Neural progenitor cell (in vitro differentiated cells): ENCODE data around the gene ST6GALNAC1. TPM values are rescaled to one million over a fixed set of nuclear protein-coding genes. Genes with fewer than 3 reads are reported as not detected.

ENCODE experiments used
- DNase-seq: peaks from one replicate; pipeline ENCODE4 v3.0.0-alpha.2; 2016; ENCODE audit warnings: low spot score
- H2AFZ ChIP-seq: fragments of 200-600 bp; sonication (generic); replicated peaks from 2 replicates; pipeline ENCODE4 v1.6.1; 2016; ENCODE audit warnings: antibody characterized with exemption
- H3F3A ChIP-seq: fragments of 200-600 bp; sonication (generic); 2 replicates; pipeline ENCODE4 v1.6.1; 2016; ENCODE audit warnings: antibody characterized with exemption, low read depth
- H3K27ac ChIP-seq: fragments of 200-600 bp; sonication (generic); 2 replicates; pipeline ENCODE4 v1.5.1; 2016; ENCODE audit warnings: mild to moderate bottlenecking
- H3K27me3 ChIP-seq: fragments of 200-600 bp; sonication (generic); 2 replicates; pipeline ENCODE4 v1.6.1; 2016; ENCODE audit warnings: mild to moderate bottlenecking, moderate library complexity
- H3K36me3 ChIP-seq: fragments of 200-600 bp; sonication (generic); 2 replicates; pipeline ENCODE4 v1.5.1; 2016
- H3K4me1 ChIP-seq: fragments of 200-600 bp; sonication (generic); 2 replicates; pipeline ENCODE4 v1.6.1; 2016; ENCODE audit warnings: mixed run types
- H3K4me2 ChIP-seq: fragments of 200-600 bp; sonication (generic); 2 replicates; pipeline ENCODE4 v1.6.1; 2016
- H3K4me3 ChIP-seq: fragments of 200-600 bp; sonication (generic); 2 replicates; pipeline ENCODE4 v1.5.1; 2016
- H3K79me2 ChIP-seq: fragments of 200-600 bp; sonication (generic); 2 replicates; pipeline ENCODE4 v1.6.1; 2016; ENCODE audit warnings: low read depth
- H3K9ac ChIP-seq: fragments of 200-600 bp; sonication (generic); 2 replicates; pipeline ENCODE4 v1.6.1; 2016
- H3K9me3 ChIP-seq: fragments of 200-600 bp; sonication (generic); 2 replicates; pipeline ENCODE4 v1.5.1; 2016; ENCODE audit warnings: low read depth
- H4K20me1 ChIP-seq: fragments of 200-600 bp; sonication (generic); 2 replicates; pipeline ENCODE4 v1.6.1; 2016; ENCODE audit warnings: low read depth
- H3K27ac Mint-ChIP-seq: 3 replicates; pipeline ENCODE4 v1.8.0; 2021; ENCODE audit warnings: mixed read lengths
- H3K27me3 Mint-ChIP-seq: 2 replicates; pipeline ENCODE4 v1.8.0; 2022; ENCODE audit warnings: low read depth, mild to moderate bottlenecking, inconsistent platforms, moderate library complexity, mixed read lengths; ENCODE audit not compliant: insufficient read depth
- H3K36me3 Mint-ChIP-seq: 3 replicates; pipeline ENCODE4 v1.8.0; 2021; ENCODE audit warnings: mixed read lengths
- H3K4me1 Mint-ChIP-seq: 3 replicates; pipeline ENCODE4 v1.8.0; 2021; ENCODE audit warnings: mixed read lengths
- H3K4me3 Mint-ChIP-seq: 3 replicates; pipeline ENCODE4 v1.8.0; 2021; ENCODE audit warnings: mild to moderate bottlenecking, moderate library complexity, mixed read lengths
- H3K9me3 Mint-ChIP-seq: 3 replicates; pipeline ENCODE4 v1.8.0; 2020; ENCODE audit warnings: mixed read lengths
- EZH2 ChIP-seq: fragments of 200-600 bp; sonication (generic); IDR thresholded peaks from 2 replicates; pipeline ENCODE4 v1.6.1; 2017; ENCODE audit warnings: antibody characterized with exemption, mild to moderate bottlenecking, moderate library complexity
- EZH2phosphoT487 ChIP-seq: fragments of 200-600 bp; sonication (generic); IDR thresholded peaks from 2 replicates; pipeline ENCODE4 v1.6.1; 2017; ENCODE audit warnings: antibody characterized with exemption
- total RNA-seq: library from RNA; depleted of rRNA; stranded (reverse); fragments of >200 nt; gene quantifications from 2 replicates; pipeline ENCODE4 v1.2.3, GENCODE V29; 2015; ENCODE audit warnings: low replicate concordance
- TF ChIP-seq, protein P1 (sequence below): fragments of 200-600 bp; sonication (generic); IDR thresholded peaks from 2 replicates; pipeline ENCODE4 v1.5.1; 2017; ENCODE audit warnings: antibody characterized with exemption, mild to moderate bottlenecking

ST6GALNAC1 gene
- total RNA-seq, 1 donor from 2014 or later = not detected

DNA sequence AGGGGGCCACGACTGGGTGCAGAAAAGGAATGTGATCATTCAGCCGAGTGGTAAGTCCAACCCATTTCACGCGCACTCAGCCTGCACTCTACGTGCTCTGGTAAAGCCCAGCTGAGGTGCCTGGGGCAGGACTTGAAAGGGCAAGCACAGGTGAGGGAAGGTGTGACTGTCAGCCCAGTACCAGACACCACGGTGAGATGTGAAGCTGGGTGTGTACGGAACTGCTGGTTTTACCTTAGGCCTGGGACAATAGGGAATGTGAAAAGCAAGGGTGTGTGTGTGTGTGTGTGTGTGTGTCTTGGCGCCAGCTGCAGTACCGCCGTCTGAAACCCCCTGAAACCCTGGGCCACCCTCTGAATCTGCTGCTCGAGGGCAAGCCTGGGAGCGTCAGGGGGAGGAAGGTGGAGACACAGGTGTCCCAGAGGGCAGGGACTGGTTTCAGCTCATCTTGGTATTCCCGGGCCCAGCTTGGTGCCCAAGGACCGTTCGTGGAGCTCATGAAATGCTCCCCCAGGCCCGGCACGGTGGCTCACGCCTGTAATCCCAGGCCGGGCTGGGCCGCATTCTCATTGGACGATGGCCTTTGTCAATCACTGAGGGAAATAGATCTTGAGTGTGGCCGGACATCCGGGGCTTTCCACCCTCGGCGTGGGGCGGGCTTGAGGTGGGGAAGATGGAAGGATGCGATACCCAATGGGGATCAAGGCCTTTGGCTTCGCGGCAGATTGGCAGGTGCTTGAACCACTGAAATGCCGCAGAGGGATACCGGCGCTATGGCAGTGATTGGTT is 27.8 kb upstream of the ST6GALNAC1 start:
- Mint-ChIP-seq H3K4me1 (peaks cover 21% of the 10 kb centered on the region), H3K27ac (peak overlapping the region; percentile 86), H3K27me3 (peaks cover 5% of the 10 kb centered on the region), H3K4me3 (peak overlapping the region; percentile 95), H3K9me3 (peaks cover 2% of the 10 kb centered on the region), H3K36me3 (peaks cover 3% of the 10 kb centered on the region)
- peak; percentile 100 for DNase-seq
- TF ChIP-seq, protein P1, sequence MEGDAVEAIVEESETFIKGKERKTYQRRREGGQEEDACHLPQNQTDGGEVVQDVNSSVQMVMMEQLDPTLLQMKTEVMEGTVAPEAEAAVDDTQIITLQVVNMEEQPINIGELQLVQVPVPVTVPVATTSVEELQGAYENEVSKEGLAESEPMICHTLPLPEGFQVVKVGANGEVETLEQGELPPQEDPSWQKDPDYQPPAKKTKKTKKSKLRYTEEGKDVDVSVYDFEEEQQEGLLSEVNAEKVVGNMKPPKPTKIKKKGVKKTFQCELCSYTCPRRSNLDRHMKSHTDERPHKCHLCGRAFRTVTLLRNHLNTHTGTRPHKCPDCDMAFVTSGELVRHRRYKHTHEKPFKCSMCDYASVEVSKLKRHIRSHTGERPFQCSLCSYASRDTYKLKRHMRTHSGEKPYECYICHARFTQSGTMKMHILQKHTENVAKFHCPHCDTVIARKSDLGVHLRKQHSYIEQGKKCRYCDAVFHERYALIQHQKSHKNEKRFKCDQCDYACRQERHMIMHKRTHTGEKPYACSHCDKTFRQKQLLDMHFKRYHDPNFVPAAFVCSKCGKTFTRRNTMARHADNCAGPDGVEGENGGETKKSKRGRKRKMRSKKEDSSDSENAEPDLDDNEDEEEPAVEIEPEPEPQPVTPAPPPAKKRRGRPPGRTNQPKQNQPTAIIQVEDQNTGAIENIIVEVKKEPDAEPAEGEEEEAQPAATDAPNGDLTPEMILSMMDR = no peak
- TF ChIP-seq EZH2phosphoT487 = no peak
- no peak for TF ChIP-seq EZH2
- peaks cover 6% of the 10 kb centered on the region for H3K79me2 ChIP-seq
- no peaks in the 10 kb centered on the region for H3K9me3 ChIP-seq
- peaks cover 15% of the 10 kb centered on the region for H3F3A ChIP-seq
- H3K4me1 ChIP-seq = peaks cover 9% of the 10 kb centered on the region
- H2AFZ ChIP-seq = peak overlapping the region; percentile 79
- no peak overlapping the region for H3K27ac ChIP-seq
- H3K27me3 ChIP-seq = no peaks in the 10 kb centered on the region
- no peak overlapping the region for H3K9ac ChIP-seq
- H3K4me2 ChIP-seq = peak overlapping the region; percentile 90
- H3K4me3 ChIP-seq = peak overlapping the region; percentile 70
- H4K20me1 ChIP-seq = no peaks in the 10 kb centered on the region
- no peaks in the 10 kb centered on the region for H3K36me3 ChIP-seq

GRCh38 chr17:76670718-76671122 is 27.2 kb upstream of the ST6GALNAC1 start:
- H3K4me2 ChIP-seq = peak overlapping the region; percentile 65

DNA sequence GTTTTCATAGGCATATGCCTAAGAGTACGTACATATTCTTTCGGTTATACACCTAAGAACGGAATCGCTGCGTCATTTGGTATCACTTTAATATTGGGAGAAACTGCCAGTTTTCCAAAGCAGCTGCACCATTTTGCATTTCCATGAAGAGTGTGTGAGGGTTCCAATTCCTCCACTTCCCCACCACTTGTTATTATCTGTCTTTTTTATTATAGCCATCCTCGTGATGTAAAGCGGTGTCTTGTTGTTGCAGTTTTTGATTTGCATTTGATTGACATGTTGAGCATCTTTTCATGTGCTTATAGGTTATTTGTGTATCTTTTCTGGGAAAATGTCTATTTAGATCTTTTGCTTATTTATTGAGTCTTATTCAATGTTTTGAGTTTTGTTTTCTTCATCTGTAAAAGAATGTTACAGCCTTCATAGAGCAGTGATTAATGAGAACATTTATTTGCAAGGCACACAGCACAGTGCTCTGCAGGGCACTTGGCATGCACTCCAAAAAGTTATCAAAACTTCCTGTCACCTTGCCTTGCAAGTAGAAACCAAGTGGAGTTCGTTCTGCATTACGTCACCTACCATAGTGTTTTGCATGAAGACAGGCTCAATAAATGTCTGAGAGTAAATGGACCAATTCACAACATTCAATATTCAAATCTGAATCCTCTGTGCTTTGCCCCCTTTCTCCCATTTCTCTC is 26.6 kb upstream of the ST6GALNAC1 start:
- Mint-ChIP-seq H3K4me1 (peaks cover 21% of the 10 kb centered on the region), H3K27me3 (peaks cover 8% of the 10 kb centered on the region), H3K4me3 (peak overlapping the region; percentile 6), H3K27ac (no peak overlapping the region), H3K9me3 (peaks cover 2% of the 10 kb centered on the region), H3K36me3 (peaks cover 3% of the 10 kb centered on the region)
- no peaks in the 10 kb centered on the region for H3K27me3 ChIP-seq
- H3K4me2 ChIP-seq = peak overlapping the region; percentile 65
- peaks cover 15% of the 10 kb centered on the region for H3F3A ChIP-seq
- no peak overlapping the region for H3K4me3 ChIP-seq
- H3K36me3 ChIP-seq = no peaks in the 10 kb centered on the region
- H3K27ac ChIP-seq = no peak overlapping the region
- H3K4me1 ChIP-seq = peaks cover 9% of the 10 kb centered on the region
- H2AFZ ChIP-seq = peak overlapping the region; percentile 77
- H3K9me3 ChIP-seq = no peaks in the 10 kb centered on the region
- DNase-seq = no peak
- H3K9ac ChIP-seq = no peak overlapping the region
- TF ChIP-seq EZH2 (no peak), EZH2phosphoT487 (no peak)
- TF ChIP-seq, protein P1 = no peak
- peaks cover 6% of the 10 kb centered on the region for H3K79me2 ChIP-seq
- H4K20me1 ChIP-seq = no peaks in the 10 kb centered on the region

More at GRCh38 chr17:76670718-76671122, 27.2 kb upstream of the ST6GALNAC1 start:
- Histone ChIP-seq H2AFZ (peak overlapping the region; percentile 77), H3K4me3 (peak overlapping the region; percentile 32), H3K79me2 (peaks cover 6% of the 10 kb centered on the region), H3K36me3 (no peaks in the 10 kb centered on the region), H4K20me1 (no peaks in the 10 kb centered on the region), H3K4me1 (peaks cover 9% of the 10 kb centered on the region), H3F3A (peaks cover 15% of the 10 kb centered on the region), H3K9me3 (no peaks in the 10 kb centered on the region), H3K27me3 (no peaks in the 10 kb centered on the region), H3K9ac (no peak overlapping the region), H3K27ac (no peak overlapping the region)
- peak overlapping the region; percentile 95 for H3K4me3 Mint-ChIP-seq
- TF ChIP-seq EZH2 (no peak), EZH2phosphoT487 (no peak)
- TF ChIP-seq, protein P1 = no peak
- peaks cover 6% of the 10 kb centered on the region for H3K27me3 Mint-ChIP-seq
- H3K4me1 Mint-ChIP-seq = peaks cover 21% of the 10 kb centered on the region
- DNase-seq = no peak
- peak overlapping the region; percentile 86 for H3K27ac Mint-ChIP-seq
- H3K36me3 Mint-ChIP-seq = peaks cover 3% of the 10 kb centered on the region
- peaks cover 2% of the 10 kb centered on the region for H3K9me3 Mint-ChIP-seq
